ENCODE data around the gene ANKRA2. TPM values are rescaled to one million over a fixed set of nuclear protein-coding genes. Genes with fewer than 3 reads are reported as not detected.

The ANKRA2 gene
- total RNA-seq, 2 experiments from 2014 or later = 45.0 to 45.1 TPM

DNA sequence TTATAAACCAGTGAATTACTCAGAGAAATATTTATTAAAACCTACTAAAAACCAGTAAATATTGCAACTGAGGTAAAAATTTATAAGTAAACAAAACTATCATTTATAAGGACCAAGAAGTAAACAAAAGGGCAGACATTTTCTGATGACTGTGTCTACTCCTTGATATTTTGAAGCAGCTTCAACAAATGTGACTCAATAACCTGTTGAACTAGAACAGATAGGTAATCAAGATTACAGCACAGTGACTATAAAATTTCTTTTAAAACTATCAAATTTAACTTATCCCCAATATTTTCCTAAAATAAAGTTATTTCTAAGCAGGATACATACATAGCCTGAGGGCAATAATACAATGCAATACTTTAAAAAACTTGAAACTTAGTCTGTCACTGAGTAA is 12.8 kb downstream of the ANKRA2 start:
- no peaks in the 10 kb centered on the region for H3K27me3 Mint-ChIP-seq
- POLR2A ChIA-PET = no interaction called here
- intact Hi-C loops (cut with DNase I, micrococcal nuclease) = no loop called here
- no peak for ATAC-seq (ENCODE audit: poor library complexity)
- peaks cover 46% of the 10 kb centered on the region for H3K36me3 Mint-ChIP-seq (ENCODE audit: low read depth)
- H3K4me3 Mint-ChIP-seq = no peak overlapping the region
- no peak for DNase-seq
- H3K27me3 ChIP-seq (ENCODE audit: control insufficient read depth in 1 of 2, insufficient read depth in 2 of 2, low read length in 2 of 2) = peaks cover 0 to 3% of the 10 kb centered on the region in 2 experiments
- no peak overlapping the region for H3K4me3 ChIP-seq (ENCODE audit: low read length)
- TF ChIP-seq, protein P1, sequence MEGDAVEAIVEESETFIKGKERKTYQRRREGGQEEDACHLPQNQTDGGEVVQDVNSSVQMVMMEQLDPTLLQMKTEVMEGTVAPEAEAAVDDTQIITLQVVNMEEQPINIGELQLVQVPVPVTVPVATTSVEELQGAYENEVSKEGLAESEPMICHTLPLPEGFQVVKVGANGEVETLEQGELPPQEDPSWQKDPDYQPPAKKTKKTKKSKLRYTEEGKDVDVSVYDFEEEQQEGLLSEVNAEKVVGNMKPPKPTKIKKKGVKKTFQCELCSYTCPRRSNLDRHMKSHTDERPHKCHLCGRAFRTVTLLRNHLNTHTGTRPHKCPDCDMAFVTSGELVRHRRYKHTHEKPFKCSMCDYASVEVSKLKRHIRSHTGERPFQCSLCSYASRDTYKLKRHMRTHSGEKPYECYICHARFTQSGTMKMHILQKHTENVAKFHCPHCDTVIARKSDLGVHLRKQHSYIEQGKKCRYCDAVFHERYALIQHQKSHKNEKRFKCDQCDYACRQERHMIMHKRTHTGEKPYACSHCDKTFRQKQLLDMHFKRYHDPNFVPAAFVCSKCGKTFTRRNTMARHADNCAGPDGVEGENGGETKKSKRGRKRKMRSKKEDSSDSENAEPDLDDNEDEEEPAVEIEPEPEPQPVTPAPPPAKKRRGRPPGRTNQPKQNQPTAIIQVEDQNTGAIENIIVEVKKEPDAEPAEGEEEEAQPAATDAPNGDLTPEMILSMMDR (IDR thresholded peaks at IDR 0.05) = no peak
- H3K36me3 ChIP-seq (ENCODE audit: insufficient read depth, low read length) = peaks cover 51% of the 10 kb centered on the region
- no peak overlapping the region for H3K27ac ChIP-seq (ENCODE audit: low read depth in 1 of 2, low read length in 2 of 2)
- H3K9me3 Mint-ChIP-seq = no peaks in the 10 kb centered on the region
- CTCF ChIA-PET = no interaction called here
- H3K9me3 ChIP-seq (ENCODE audit: control insufficient read depth in 1 of 2, insufficient read depth in 1 of 2, low read length in 2 of 2) = no peaks in the 10 kb centered on the region
- no peak overlapping the region for H3K27ac Mint-ChIP-seq
- no peaks in the 10 kb centered on the region for H3K4me1 ChIP-seq (ENCODE audit: insufficient read depth, low read length)
- no peaks in the 10 kb centered on the region for H3K4me1 Mint-ChIP-seq (ENCODE audit: low read depth)

DNA sequence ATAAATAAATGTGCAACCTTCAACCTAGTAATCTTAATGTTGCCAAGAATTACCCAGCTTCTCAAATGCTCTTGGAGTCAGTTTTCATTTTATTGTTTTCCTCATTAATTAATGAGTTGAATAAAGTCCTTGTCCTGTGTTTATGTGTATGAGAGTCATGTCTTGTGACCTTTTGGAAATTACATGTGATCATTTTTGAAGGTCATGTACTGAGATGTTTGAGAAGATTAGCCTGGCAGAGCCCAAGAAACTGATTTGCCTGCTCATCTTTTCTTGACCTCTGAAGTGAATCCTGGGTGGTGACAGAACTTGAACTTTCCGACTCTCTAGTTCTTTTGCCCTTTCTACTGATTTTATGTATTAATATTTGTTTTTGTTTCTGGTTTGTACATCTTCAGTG is 15.4 kb downstream of the ANKRA2 start:
- no peak overlapping the region for H3K4me3 ChIP-seq (ENCODE audit: low read length)
- H3K4me1 ChIP-seq (ENCODE audit: insufficient read depth, low read length) = no peaks in the 10 kb centered on the region
- Mint-ChIP-seq H3K4me3 (no peak overlapping the region), H3K9me3 (no peaks in the 10 kb centered on the region), H3K27me3 (peaks cover 6% of the 10 kb centered on the region), H3K27ac (no peak overlapping the region), H3K36me3 (ENCODE audit: low read depth) (peaks cover 29% of the 10 kb centered on the region), H3K4me1 (ENCODE audit: low read depth) (no peaks in the 10 kb centered on the region)
- H3K9me3 ChIP-seq (ENCODE audit: control insufficient read depth in 1 of 2, insufficient read depth in 1 of 2, low read length in 2 of 2) = no peaks in the 10 kb centered on the region
- intact Hi-C loops (cut with DNase I, micrococcal nuclease) = no loop called here
- DNase-seq (no peak), ATAC-seq (ENCODE audit: poor library complexity) (no peak)
- TF ChIP-seq, protein P1 (IDR thresholded peaks at IDR 0.05) = no peak
- POLR2A ChIA-PET = no interaction called here
- peaks cover 0 to 3% of the 10 kb centered on the region in 2 experiments for H3K27me3 ChIP-seq (ENCODE audit: control insufficient read depth in 1 of 2, insufficient read depth in 2 of 2, low read length in 2 of 2)
- H3K36me3 ChIP-seq (ENCODE audit: insufficient read depth, low read length) = peaks cover 32% of the 10 kb centered on the region
- CTCF ChIA-PET = interaction anchor here (1.0 kb wide), 1 partner anchor 15 kb away, joined by 3 read pairs; no protein-coding TSS in a partner anchor
- H3K27ac ChIP-seq (ENCODE audit: low read depth in 1 of 2, low read length in 2 of 2) = no peak overlapping the region

DNA sequence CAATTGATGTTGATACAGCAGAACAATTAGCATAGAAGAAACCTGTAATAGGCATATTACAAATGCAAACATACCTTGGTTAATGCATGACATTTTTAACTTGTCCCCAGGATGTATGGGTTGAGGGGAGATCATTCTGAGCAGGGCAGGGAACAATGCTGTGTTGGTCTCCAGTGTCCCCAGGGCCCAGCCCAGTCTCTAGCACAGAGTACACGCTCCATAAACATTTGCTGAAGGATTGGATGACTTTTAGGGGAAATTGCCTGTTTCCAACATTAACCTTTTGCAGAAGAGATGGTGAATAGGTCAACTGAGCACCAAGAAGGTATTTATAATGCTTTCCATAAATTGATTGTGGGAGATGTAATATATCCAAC is 20.0 kb downstream of the ANKRA2 start:
- DNase-seq (no peak), ATAC-seq (ENCODE audit: poor library complexity) (no peak)
- H3K27ac ChIP-seq (ENCODE audit: low read depth in 1 of 2, low read length in 2 of 2) = no peak overlapping the region
- ChIA-PET POLR2A (no interaction called here), CTCF (interaction anchor here (0.7 kb wide), 1 partner anchor 531 kb away, joined by 3 read pairs; no protein-coding TSS in a partner anchor)
- Mint-ChIP-seq H3K9me3 (no peaks in the 10 kb centered on the region), H3K27ac (no peak overlapping the region), H3K36me3 (ENCODE audit: low read depth) (peaks cover under 1% of the 10 kb centered on the region), H3K27me3 (peaks cover 34% of the 10 kb centered on the region), H3K4me3 (no peak overlapping the region), H3K4me1 (ENCODE audit: low read depth) (no peaks in the 10 kb centered on the region)
- no peaks in the 10 kb centered on the region for H3K4me1 ChIP-seq (ENCODE audit: insufficient read depth, low read length)
- no peaks in the 10 kb centered on the region for H3K36me3 ChIP-seq (ENCODE audit: insufficient read depth, low read length)
- intact Hi-C loops (cut with DNase I, micrococcal nuclease) = no loop called here
- no peak overlapping the region for H3K4me3 ChIP-seq (ENCODE audit: low read length)
- no peaks in the 10 kb centered on the region for H3K9me3 ChIP-seq (ENCODE audit: control insufficient read depth in 1 of 2, insufficient read depth in 1 of 2, low read length in 2 of 2)
- peaks cover 3 to 10% of the 10 kb centered on the region in 2 experiments for H3K27me3 ChIP-seq (ENCODE audit: control insufficient read depth in 1 of 2, insufficient read depth in 2 of 2, low read length in 2 of 2)
- TF ChIP-seq, protein P1 (IDR thresholded peaks at IDR 0.05) = no peak
